Osteocyte (in vitro differentiated cells): ENCODE results near the gene OTUB2. TPM values are rescaled to one million over a fixed set of nuclear protein-coding genes. Genes with fewer than 3 reads are reported as not detected.

Experiments used
- DNase-seq: peaks from one replicate; pipeline ENCODE4 v3.0.0; 2021; ENCODE audit warnings: mixed read lengths; ENCODE audit not compliant: unreplicated experiment; ENCODE audit errors: extremely low spot score
- H3K27ac Mint-ChIP-seq: one replicate; pipeline ENCODE4 v1.8.0; 2021; ENCODE audit warnings: mild to moderate bottlenecking, mixed read lengths; ENCODE audit not compliant: unreplicated experiment
- H3K27me3 Mint-ChIP-seq: one replicate; pipeline ENCODE4 v1.8.0; 2021; ENCODE audit warnings: mixed read lengths; ENCODE audit not compliant: unreplicated experiment
- H3K36me3 Mint-ChIP-seq: one replicate; pipeline ENCODE4 v1.8.0; 2021; ENCODE audit warnings: mixed read lengths; ENCODE audit not compliant: unreplicated experiment
- H3K4me1 Mint-ChIP-seq: one replicate; pipeline ENCODE4 v1.8.0; 2021; ENCODE audit warnings: mixed read lengths; ENCODE audit not compliant: unreplicated experiment
- H3K4me3 Mint-ChIP-seq: one replicate; pipeline ENCODE4 v1.8.0; 2021; ENCODE audit warnings: mild to moderate bottlenecking, moderate library complexity, mixed read lengths; ENCODE audit not compliant: unreplicated experiment
- H3K9me3 Mint-ChIP-seq: one replicate; pipeline ENCODE4 v1.8.0; 2021; ENCODE audit warnings: mixed read lengths; ENCODE audit not compliant: unreplicated experiment
- CTCF ChIP-seq: fragments of 200-600 bp; sonication (generic); IDR thresholded peaks from 2 replicates; pipeline ENCODE4 v1.5.0; 2021; ENCODE audit warnings: antibody characterized with exemption, mild to moderate bottlenecking, moderate library complexity
- total RNA-seq: library from RNA; stranded (reverse); gene quantifications from 2 replicates; pipeline ENCODE4 v1.2.1, GENCODE V29; 2021

Gene OTUB2
- total RNA-seq, 1 donor from 2014 or later = 1.3 TPM

- Mint-ChIP-seq H3K36me3 (no peaks in the 10 kb centered on the region), H3K4me3 (peak overlapping the region; percentile 41), H3K27me3 (peaks cover 10% of the 10 kb centered on the region), H3K9me3 (no peaks in the 10 kb centered on the region), H3K27ac (no peak overlapping the region), H3K4me1 (peaks cover 8% of the 10 kb centered on the region)
- DNase-seq = no peak
- TF ChIP-seq CTCF = no peak
Observed at GRCh38 chr14:94025720-94026119, 420 bp upstream of the OTUB2 start.

- H3K4me3 Mint-ChIP-seq = peak overlapping the region; percentile 61
- no peak overlapping the region for H3K27ac Mint-ChIP-seq
- TF ChIP-seq CTCF = no peak
- peaks cover 3% of the 10 kb centered on the region for H3K4me1 Mint-ChIP-seq
- no peaks in the 10 kb centered on the region for H3K9me3 Mint-ChIP-seq
- DNase-seq = no peak
- no peaks in the 10 kb centered on the region for H3K36me3 Mint-ChIP-seq
- peaks cover 7% of the 10 kb centered on the region for H3K27me3 Mint-ChIP-seq
Observed at GRCh38 chr14:94026889-94027469, 839 bp downstream of the OTUB2 start.

DNA sequence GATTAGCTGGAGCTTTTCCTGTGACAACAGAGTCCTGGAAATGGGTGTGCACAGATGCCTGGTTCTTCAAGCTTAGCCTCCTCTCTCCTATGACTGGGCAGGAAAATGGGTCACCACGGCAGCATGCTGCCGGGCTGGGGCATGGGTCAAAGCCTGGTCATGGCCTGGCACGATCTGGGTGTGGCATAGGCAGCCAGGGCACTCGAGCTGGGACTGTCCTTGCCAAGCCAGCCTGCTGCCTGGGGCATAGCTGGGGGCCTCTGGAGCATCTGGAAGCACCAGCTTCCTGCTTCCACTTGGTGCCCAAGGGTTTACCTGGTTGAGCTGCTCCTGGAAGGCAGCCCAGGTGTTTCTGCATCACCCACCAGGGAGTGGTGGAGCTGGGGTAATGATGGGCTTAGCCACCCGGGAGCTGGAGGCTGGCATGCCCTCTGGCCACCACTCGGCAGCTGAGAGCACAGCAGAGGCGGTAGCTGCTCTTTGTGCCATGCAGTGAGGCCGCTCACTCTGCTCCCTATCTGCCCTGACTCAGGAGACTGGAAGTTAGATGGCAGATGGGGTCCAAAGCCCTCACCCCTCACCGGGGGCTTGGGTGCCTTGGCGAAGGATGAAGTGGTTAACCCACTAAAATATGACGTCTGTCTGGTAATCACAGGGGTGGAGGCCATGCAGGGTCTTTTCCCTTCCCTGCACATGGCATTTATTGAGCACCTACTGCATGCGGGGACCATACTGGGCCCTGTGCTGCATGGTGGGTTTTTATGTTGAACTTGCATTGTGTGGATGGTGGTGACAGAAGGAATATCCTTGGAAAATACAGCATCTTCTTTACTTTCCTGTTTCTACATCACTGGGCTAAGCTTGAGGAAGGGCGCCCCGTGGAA is 1.7 kb downstream of the OTUB2 start:
- H3K27me3 Mint-ChIP-seq = peaks cover 3% of the 10 kb centered on the region
- H3K9me3 Mint-ChIP-seq = no peaks in the 10 kb centered on the region
- H3K36me3 Mint-ChIP-seq = no peaks in the 10 kb centered on the region

GRCh38 chr14:94028450-94028826 is 2.3 kb downstream of the OTUB2 start:
- no peak for DNase-seq
- Mint-ChIP-seq H3K36me3 (no peaks in the 10 kb centered on the region), H3K9me3 (no peaks in the 10 kb centered on the region), H3K27me3 (no peaks in the 10 kb centered on the region), H3K4me1 (peaks cover 3% of the 10 kb centered on the region), H3K27ac (no peak overlapping the region), H3K4me3 (no peak overlapping the region)
- TF ChIP-seq CTCF = no peak

More for the DNA sequence above, 1.7 kb downstream of the OTUB2 start:
- Mint-ChIP-seq H3K27ac (no peak overlapping the region), H3K4me1 (peaks cover 3% of the 10 kb centered on the region), H3K4me3 (peak overlapping the region; percentile 61)
- DNase-seq = no peak
- TF ChIP-seq CTCF = no peak

- Mint-ChIP-seq H3K4me1 (peaks cover 3% of the 10 kb centered on the region), H3K9me3 (no peaks in the 10 kb centered on the region), H3K4me3 (no peak overlapping the region), H3K27ac (no peak overlapping the region), H3K36me3 (no peaks in the 10 kb centered on the region), H3K27me3 (no peaks in the 10 kb centered on the region)
- no peak for DNase-seq
- TF ChIP-seq CTCF = no peak
Observed at GRCh38 chr14:94029265-94029664, 3.1 kb downstream of the OTUB2 start.
